ENCODE measurements around the gene CEP112. TPM values are rescaled to one million over a fixed set of nuclear protein-coding genes. Genes with fewer than 3 reads are reported as not detected.
A peak's percentile ranks its signal among the peaks of the same experiment; 100 is the strongest.

CEP112 gene
- total and polyA plus RNA-seq, 9 of the 15 experiments (the other 6 are each of a cell fraction or from before 2014, with no cell fraction given): 0.84 TPM; not detected in 8

- TF ChIP-seq NKRF (IDR thresholded peaks at IDR 0.05; ENCODE audit: borderline replicate concordance) (no peak), SETDB1 (IDR thresholded peaks at IDR 0.05; ENCODE audit: low read length) (no peak), KAT8 (IDR thresholded peaks at IDR 0.05; ENCODE audit: low read depth) (no peak), RFX5 (IDR thresholded peaks at IDR 0.05; ENCODE audit: low read depth, low read length) (no peak), SMC3 (conservative IDR thresholded peaks at IDR 0.05; ENCODE audit: insufficient read depth, low read depth, low read length) (peak; percentile 25; the same call in 1 of the 2 replicates), WHSC1 (IDR thresholded peaks at IDR 0.05; ENCODE audit: low read length) (no peak)
- TF ChIP-seq, protein P1, sequence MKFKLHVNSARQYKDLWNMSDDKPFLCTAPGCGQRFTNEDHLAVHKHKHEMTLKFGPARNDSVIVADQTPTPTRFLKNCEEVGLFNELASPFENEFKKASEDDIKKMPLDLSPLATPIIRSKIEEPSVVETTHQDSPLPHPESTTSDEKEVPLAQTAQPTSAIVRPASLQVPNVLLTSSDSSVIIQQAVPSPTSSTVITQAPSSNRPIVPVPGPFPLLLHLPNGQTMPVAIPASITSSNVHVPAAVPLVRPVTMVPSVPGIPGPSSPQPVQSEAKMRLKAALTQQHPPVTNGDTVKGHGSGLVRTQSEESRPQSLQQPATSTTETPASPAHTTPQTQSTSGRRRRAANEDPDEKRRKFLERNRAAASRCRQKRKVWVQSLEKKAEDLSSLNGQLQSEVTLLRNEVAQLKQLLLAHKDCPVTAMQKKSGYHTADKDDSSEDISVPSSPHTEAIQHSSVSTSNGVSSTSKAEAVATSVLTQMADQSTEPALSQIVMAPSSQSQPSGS (CRISPR knock-in tag; IDR thresholded peaks at IDR 0.05): no peak
- TF ChIP-seq, protein P2, sequence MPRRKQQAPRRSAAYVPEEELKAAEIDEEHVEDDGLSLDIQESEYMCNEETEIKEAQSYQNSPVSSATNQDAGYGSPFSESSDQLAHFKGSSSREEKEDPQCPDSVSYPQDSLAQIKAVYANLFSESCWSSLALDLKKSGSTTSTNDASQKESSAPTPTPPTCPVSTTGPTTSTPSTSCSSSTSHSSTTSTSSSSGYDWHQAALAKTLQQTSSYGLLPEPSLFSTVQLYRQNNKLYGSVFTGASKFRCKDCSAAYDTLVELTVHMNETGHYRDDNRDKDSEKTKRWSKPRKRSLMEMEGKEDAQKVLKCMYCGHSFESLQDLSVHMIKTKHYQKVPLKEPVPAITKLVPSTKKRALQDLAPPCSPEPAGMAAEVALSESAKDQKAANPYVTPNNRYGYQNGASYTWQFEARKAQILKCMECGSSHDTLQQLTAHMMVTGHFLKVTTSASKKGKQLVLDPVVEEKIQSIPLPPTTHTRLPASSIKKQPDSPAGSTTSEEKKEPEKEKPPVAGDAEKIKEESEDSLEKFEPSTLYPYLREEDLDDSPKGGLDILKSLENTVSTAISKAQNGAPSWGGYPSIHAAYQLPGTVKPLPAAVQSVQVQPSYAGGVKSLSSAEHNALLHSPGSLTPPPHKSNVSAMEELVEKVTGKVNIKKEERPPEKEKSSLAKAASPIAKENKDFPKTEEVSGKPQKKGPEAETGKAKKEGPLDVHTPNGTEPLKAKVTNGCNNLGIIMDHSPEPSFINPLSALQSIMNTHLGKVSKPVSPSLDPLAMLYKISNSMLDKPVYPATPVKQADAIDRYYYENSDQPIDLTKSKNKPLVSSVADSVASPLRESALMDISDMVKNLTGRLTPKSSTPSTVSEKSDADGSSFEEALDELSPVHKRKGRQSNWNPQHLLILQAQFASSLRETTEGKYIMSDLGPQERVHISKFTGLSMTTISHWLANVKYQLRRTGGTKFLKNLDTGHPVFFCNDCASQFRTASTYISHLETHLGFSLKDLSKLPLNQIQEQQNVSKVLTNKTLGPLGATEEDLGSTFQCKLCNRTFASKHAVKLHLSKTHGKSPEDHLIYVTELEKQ (CRISPR knock-in tag; IDR thresholded peaks at IDR 0.05): no peak
Observed at GRCh38 chr17:65794572-65794971, 397.4 kb downstream of the CEP112 start (continued).
